OCI-LY7 (cell line): ENCODE results near the gene NUP133. TPM values are rescaled to one million over a fixed set of nuclear protein-coding genes. Genes with fewer than 3 reads are reported as not detected.
A peak's percentile ranks its signal among the peaks of the same experiment; 100 is the strongest.
"Not testable (repeated sequence)": the region's sequence is repeated elsewhere in the genome, so short reads cannot be mapped to it uniquely, and the experiment has no call there.

ENCODE experiments used
- BruUV-seq: library from RNA; stranded (reverse); fragments of 400-500 nt; replicated peaks from 2 replicates; lab custom pipeline; 2021; lab: Mats Ljungman, UMichigan
- CTCF ChIA-PET: fragments of 300-600 bp; sonication (Branson Sonifier 250); formaldehyde crosslinking; loops from one replicate; lab custom pipeline; 2022; ENCODE audit warnings: antibody characterized with exemption; ENCODE audit not compliant: unreplicated experiment; lab: Charles Lee
- POLR2A ChIA-PET: fragments of 300-600 bp; sonication (Branson Sonifier 250); formaldehyde crosslinking; loops from one replicate; lab custom pipeline; 2022; ENCODE audit warnings: antibody characterized with exemption; lab: Charles Lee
- DNase-seq: peaks from one replicate; pipeline ENCODE4 v3.0.0-alpha.2; 2015; ENCODE audit warnings: low spot score
- H2AFZ ChIP-seq: fragments of 200-600 bp; sonication (generic), shearing (Covaris generic); 2 replicates; pipeline ENCODE4 v1.6.1; 2014; ENCODE audit warnings: mild to moderate bottlenecking, antibody characterized with exemption, low read length, moderate library complexity
- H3K27ac ChIP-seq: fragments of 200-600 bp; sonication (generic); 2 replicates; pipeline ENCODE4 v1.5.1; 2014; ENCODE audit warnings: mixed run types, low read depth, mild to moderate bottlenecking, moderate library complexity, low read length, inconsistent platforms; ENCODE audit not compliant: poor library complexity, severe bottlenecking
- H3K36me3 ChIP-seq: fragments of 200-600 bp; sonication (generic); 2 replicates; pipeline ENCODE4 v1.6.1; 2014; ENCODE audit warnings: mild to moderate bottlenecking, antibody characterized with exemption, low read length, moderate library complexity, mixed read lengths; ENCODE audit not compliant: insufficient read depth
- H3K4me1 ChIP-seq: fragments of 200-600 bp; sonication (generic); 2 replicates; pipeline ENCODE4 v1.5.1; 2014; ENCODE audit warnings: mild to moderate bottlenecking, low read length; ENCODE audit not compliant: insufficient read depth, poor library complexity, severe bottlenecking
- H3K4me2 ChIP-seq: fragments of 200-600 bp; sonication (generic); 2 replicates; pipeline ENCODE4 v1.6.1; 2014; ENCODE audit warnings: mild to moderate bottlenecking, low read length
- H3K4me3 ChIP-seq: fragments of 200-600 bp; sonication (generic); 2 replicates; pipeline ENCODE4 v1.5.1; 2014; ENCODE audit warnings: mild to moderate bottlenecking, low read depth, low read length; ENCODE audit not compliant: poor library complexity, severe bottlenecking
- H3K79me2 ChIP-seq: fragments of 200-600 bp; sonication (generic); 2 replicates; pipeline ENCODE4 v1.6.1; 2016; ENCODE audit warnings: low read depth, mild to moderate bottlenecking, low read length, moderate library complexity, mixed read lengths; ENCODE audit not compliant: insufficient read depth
- H3K9me2 ChIP-seq: fragments of 200-600 bp; sonication (generic); 2 replicates; pipeline ENCODE4 v1.6.1; 2016; ENCODE audit warnings: mild to moderate bottlenecking, low read length, mixed read lengths; ENCODE audit not compliant: insufficient read depth
- H3K9me3 ChIP-seq: fragments of 200-600 bp; sonication (generic); 2 replicates; pipeline ENCODE4 v1.6.1; 2014; ENCODE audit warnings: mild to moderate bottlenecking, mixed run types, low read length, mixed read lengths
- H4K20me1 ChIP-seq: fragments of 200-600 bp; sonication (generic); 2 replicates; pipeline ENCODE4 v1.6.1; 2014; ENCODE audit warnings: mild to moderate bottlenecking, antibody characterized with exemption, low read length, moderate library complexity, mixed read lengths; ENCODE audit not compliant: insufficient read depth
- CTCF ChIP-seq: fragments of 200-600 bp; sonication (generic); conservative IDR thresholded peaks from 2 replicates; pipeline ENCODE4 v1.5.1; 2014; ENCODE audit warnings: mild to moderate bottlenecking, antibody characterized with exemption, low read length, moderate library complexity, mixed read lengths
- EZH2phosphoT487 ChIP-seq: fragments of 200-600 bp; sonication (generic); IDR thresholded peaks from 2 replicates; pipeline ENCODE4 v1.6.1; 2018; ENCODE audit warnings: low read depth, borderline replicate concordance, mild to moderate bottlenecking, mixed run types, antibody characterized with exemption, low read length, moderate library complexity, mixed read lengths
- intact Hi-C: fragments of 100-400 bp; cut with micrococcal nuclease; formaldehyde crosslinking; loops from one replicate; pipeline ENCODE4 v1.10.0; 2022; ENCODE audit not compliant: unreplicated experiment
- total RNA-seq, 2 experiments: library from RNA; depleted of rRNA in 1 of 2; stranded (reverse); fragments of >200 nt in 1 of 2; shearing (Covaris generic) in 1 of 2; gene quantifications; 2 replicates each; pipeline ENCODE4 v1.2.3, GENCODE V29; 2014 to 2022

NUP133 gene
- total RNA-seq, 2 experiments from 2014 or later = 33.0 to 50.4 TPM

DNA sequence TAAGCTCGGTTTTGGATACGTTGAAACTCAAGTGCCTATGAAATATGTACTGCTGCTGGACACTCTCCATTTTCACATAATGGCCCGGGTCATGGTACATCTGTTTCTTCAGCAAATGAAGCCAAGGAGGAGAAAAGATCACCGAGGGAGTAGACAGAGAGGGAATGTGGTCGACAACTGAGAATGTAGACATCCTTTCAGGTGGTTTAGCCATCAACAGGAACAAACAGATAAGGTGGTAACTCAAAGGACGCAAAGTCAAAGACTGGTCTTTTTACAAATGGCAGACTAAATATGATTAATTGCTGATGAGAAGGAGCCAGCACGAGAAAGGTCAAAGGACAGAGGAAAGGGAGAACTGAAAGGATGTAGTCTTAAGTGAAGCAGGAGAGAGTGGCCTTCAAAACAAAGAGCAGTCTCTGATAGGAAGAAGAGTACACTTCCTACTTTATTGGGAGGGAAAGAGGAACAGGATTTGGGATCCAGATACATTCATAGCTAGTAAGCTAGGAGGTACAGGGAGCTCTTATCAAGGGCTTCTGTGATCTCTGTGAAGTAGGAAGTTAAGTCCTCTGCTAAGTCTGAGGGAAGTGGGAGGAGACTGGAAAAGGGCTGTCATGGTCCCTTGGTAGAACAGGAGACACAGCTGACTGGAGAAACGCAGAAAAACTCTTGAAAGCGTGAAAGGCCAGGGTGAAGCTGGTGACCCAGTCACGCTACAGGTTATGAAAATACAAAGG, 28.3 kb downstream of the NUP133 start:
- intact Hi-C loops = loop anchor here (1.0 to 5.0 kb wide), 2 partner anchors 138 to 222 kb away; partner anchors contain the start of gene CCSAP
- H3K4me3 ChIP-seq = no peak overlapping the region
- DNase-seq = peak; percentile 76
- peak overlapping the region; percentile 26 for H3K27ac ChIP-seq
- TF ChIP-seq CTCF = no peak
- TF ChIP-seq EZH2phosphoT487 = no peak
- H3K79me2 ChIP-seq = no peaks in the 10 kb centered on the region
- H2AFZ ChIP-seq = no peak overlapping the region
- peak overlapping the region; percentile 28 for H3K4me2 ChIP-seq
- H3K9me2 ChIP-seq = no peaks in the 10 kb centered on the region
- peaks cover 31% of the 10 kb centered on the region for H3K4me1 ChIP-seq
- H3K36me3 ChIP-seq = peaks cover 89% of the 10 kb centered on the region
- peaks cover 6% of the 10 kb centered on the region; the same call in 1 of the 2 replicates for H4K20me1 ChIP-seq
- CTCF ChIA-PET = interaction anchor here (0.6 to 2.0 kb wide), 3 partner anchors 29 to 582 kb away, joined by 3 to 10 read pairs (median 3); no protein-coding TSS in a partner anchor
- no peaks in the 10 kb centered on the region for H3K9me3 ChIP-seq
- POLR2A ChIA-PET = interaction anchor here (0.6 to 1.5 kb wide), 10 partner anchors 8 to 994 kb away, joined by 3 to 7 read pairs (median 4); partner anchors contain the start of gene NUP133
- no TSS peak for BruUV-seq

- Histone ChIP-seq H3K4me2 (peak overlapping the region; percentile 27; the same call in 1 of the 2 replicates), H3K27ac (peak overlapping the region; percentile 35)
Observed at GRCh38 chr1:229478852-229479251, 29.3 kb downstream of the NUP133 start.

GRCh38 chr1:229475859-229476258, 32.3 kb downstream of the NUP133 start:
- H3K9me2 ChIP-seq, H2AFZ ChIP-seq, H3K79me2 ChIP-seq, H3K27ac ChIP-seq, H3K4me3 ChIP-seq, BruUV-seq, CTCF ChIA-PET, DNase-seq, H4K20me1 ChIP-seq, H3K4me2 ChIP-seq, H3K9me3 ChIP-seq: not testable (repeated sequence)
- POLR2A ChIA-PET = interaction anchor here (0.6 kb wide), 1 partner anchor 155 kb away, joined by 4 read pairs; no protein-coding TSS in a partner anchor
- intact Hi-C loops = loop anchor here (5.0 kb wide), 1 partner anchor 134 kb away; the partner anchor contains the start of gene CCSAP
- H3K36me3 ChIP-seq = peaks cover 82% of the 10 kb centered on the region
- peaks cover 25% of the 10 kb centered on the region for H3K4me1 ChIP-seq

More at GRCh38 chr1:229478852-229479251, 29.3 kb downstream of the NUP133 start:
- Histone ChIP-seq H3K36me3 (peaks cover 89% of the 10 kb centered on the region), H2AFZ (no peak overlapping the region), H3K79me2 (no peaks in the 10 kb centered on the region), H3K9me3 (no peaks in the 10 kb centered on the region), H3K9me2 (no peaks in the 10 kb centered on the region), H3K4me3 (no peak overlapping the region), H3K4me1 (peaks cover 31% of the 10 kb centered on the region), H4K20me1 (peaks cover 6% of the 10 kb centered on the region; the same call in 1 of the 2 replicates)
- BruUV-seq = no TSS peak
- POLR2A ChIA-PET = no interaction called here
- TF ChIP-seq CTCF = no peak
- no peak for TF ChIP-seq EZH2phosphoT487
- intact Hi-C loops = loop anchor here (5.0 kb wide), 1 partner anchor 137 kb away; the partner anchor contains the start of gene CCSAP
- peak; percentile 41 for DNase-seq
- CTCF ChIA-PET = interaction anchor here (1.1 kb wide), 1 partner anchor 28 kb away, joined by 3 read pairs; no protein-coding TSS in a partner anchor
